Measurements from ENCODE around the gene CCDC182.

The CCDC182 gene

GRCh38 chr17:57697891-57698711 is 47.0 kb downstream of the CCDC182 start:
- DNase-seq (ENCODE audit: low read depth), result no peak

- no peak for DNase-seq (ENCODE audit: low read depth)
Observed at GRCh38 chr17:57697197-57697596, 47.9 kb downstream of the CCDC182 start.

- no peak for DNase-seq (ENCODE audit: low read depth)
Observed at GRCh38 chr17:57696050-57696449, 49.0 kb downstream of the CCDC182 start.

All from stromal cell of bone marrow (primary cell).